H9 (cell line): ENCODE data around the gene SELENOV. TPM values are rescaled to one million over a fixed set of nuclear protein-coding genes. Genes with fewer than 3 reads are reported as not detected.

Experiments used
- DNase-seq: peaks from one replicate; pipeline ENCODE4 v3.0.0-alpha.2; 2017
- H2AFZ ChIP-seq: one replicate; pipeline ENCODE4 v1.6.1; 2013; ENCODE audit warnings: mild to moderate bottlenecking, low read length, control low read depth, moderate library complexity
- H2AK5ac ChIP-seq: 2 replicates; pipeline ENCODE4 v1.6.1; 2013; ENCODE audit warnings: low read length, control low read depth, mixed read lengths; ENCODE audit not compliant: insufficient read length
- H2BK120ac ChIP-seq: one replicate; pipeline ENCODE4 v1.6.1; 2013; ENCODE audit warnings: low read depth, mild to moderate bottlenecking, low read length, control low read depth, inconsistent platforms; ENCODE audit not compliant: poor library complexity, severe bottlenecking
- H2BK12ac ChIP-seq: 2 replicates; pipeline ENCODE4 v1.6.1; 2013; ENCODE audit warnings: low read length, control low read depth, mixed read lengths, low read depth; ENCODE audit not compliant: insufficient read length
- H2BK15ac ChIP-seq: 2 replicates; pipeline ENCODE4 v1.6.1; 2013; ENCODE audit warnings: low read depth, low read length, control low read depth
- H2BK20ac ChIP-seq: one replicate; pipeline ENCODE4 v1.6.1; 2013; ENCODE audit warnings: low read depth, mild to moderate bottlenecking, low read length, control low read depth, inconsistent platforms; ENCODE audit not compliant: poor library complexity, severe bottlenecking
- H2BK5ac ChIP-seq: 2 replicates; pipeline ENCODE4 v1.6.1; 2013; ENCODE audit warnings: low read length, control low read depth, mixed read lengths; ENCODE audit not compliant: insufficient read length
- H3K14ac ChIP-seq: 2 replicates; pipeline ENCODE4 v1.6.1; 2013; ENCODE audit warnings: low read length, control low read depth; ENCODE audit not compliant: insufficient read depth
- H3K18ac ChIP-seq: 2 replicates; pipeline ENCODE4 v1.6.1; 2013; ENCODE audit warnings: low read depth, mild to moderate bottlenecking, mixed read lengths, low read length, control low read depth; ENCODE audit not compliant: insufficient read length
- H3K23ac ChIP-seq: 2 replicates; pipeline ENCODE4 v1.6.1; 2013; ENCODE audit warnings: low read length, control low read depth, mixed read lengths, low read depth; ENCODE audit not compliant: insufficient read length
- H3K23me2 ChIP-seq: 2 replicates; pipeline ENCODE4 v1.6.1; 2013; ENCODE audit warnings: low read depth, mild to moderate bottlenecking, mixed read lengths, low read length, control low read depth; ENCODE audit not compliant: insufficient read length, poor library complexity, severe bottlenecking
- H3K27ac ChIP-seq: 2 replicates; pipeline ENCODE4 v1.5.1; 2013; ENCODE audit warnings: low read length, control low read depth, mixed read lengths, low read depth; ENCODE audit not compliant: insufficient read length
- H3K27me3 ChIP-seq: 2 replicates; pipeline ENCODE4 v1.6.1; 2013; ENCODE audit warnings: low read length, control low read depth, inconsistent platforms; ENCODE audit not compliant: insufficient read depth
- H3K4ac ChIP-seq: 2 replicates; pipeline ENCODE4 v1.6.1; 2013; ENCODE audit warnings: low read depth, mild to moderate bottlenecking, control low read depth, inconsistent platforms, low read length, moderate library complexity
- H3K4me1 ChIP-seq: 2 replicates; pipeline ENCODE4 v1.6.1; 2013; ENCODE audit warnings: low read length, control low read depth, inconsistent platforms; ENCODE audit not compliant: insufficient read depth
- H3K4me2 ChIP-seq: 2 replicates; pipeline ENCODE4 v1.6.1; 2013; ENCODE audit warnings: low read length, control low read depth, mixed read lengths; ENCODE audit not compliant: insufficient read length, insufficient read depth
- H3K56ac ChIP-seq: 2 replicates; pipeline ENCODE4 v1.6.1; 2013; ENCODE audit warnings: low read depth, mild to moderate bottlenecking, mixed read lengths, low read length, control low read depth; ENCODE audit not compliant: insufficient read length
- H3K79me1 ChIP-seq: 2 replicates; pipeline ENCODE4 v1.6.1; 2013; ENCODE audit warnings: low read depth, mild to moderate bottlenecking, moderate library complexity, low read length, control low read depth, inconsistent platforms; ENCODE audit not compliant: insufficient read depth, poor library complexity, severe bottlenecking
- H3K79me2 ChIP-seq: 2 replicates; pipeline ENCODE4 v1.6.1; 2013; ENCODE audit warnings: low read length, control low read depth, inconsistent platforms; ENCODE audit not compliant: insufficient read depth
- H3K9ac ChIP-seq: 2 replicates; pipeline ENCODE4 v1.6.1; 2013; ENCODE audit warnings: low read length, control low read depth, mixed read lengths; ENCODE audit not compliant: insufficient read length; ENCODE audit errors: extremely low read depth
- H3K9me3 ChIP-seq: one replicate; pipeline ENCODE4 v1.6.1; 2013; ENCODE audit warnings: low read depth, low read length, inconsistent platforms; ENCODE audit not compliant: control insufficient read depth
- H3T11ph ChIP-seq: one replicate; pipeline ENCODE4 v1.6.1; 2013; ENCODE audit warnings: mild to moderate bottlenecking, low read length, control low read depth, inconsistent platforms
- H4K20me1 ChIP-seq: one replicate; pipeline ENCODE4 v1.6.1; 2013; ENCODE audit not compliant: control insufficient read depth, insufficient read length, insufficient read depth
- H4K5ac ChIP-seq: 2 replicates; pipeline ENCODE4 v1.6.1; 2013; ENCODE audit warnings: low read depth, mild to moderate bottlenecking, mixed read lengths, low read length, control low read depth; ENCODE audit not compliant: insufficient read length
- H4K8ac ChIP-seq: replicated peaks from 2 replicates; pipeline ENCODE4 v1.6.1; 2013; ENCODE audit warnings: low read length, control low read depth, mixed read lengths, low read depth; ENCODE audit not compliant: insufficient read length
- H4K91ac ChIP-seq: 2 replicates; pipeline ENCODE4 v1.6.1; 2013; ENCODE audit warnings: low read depth, mild to moderate bottlenecking, moderate library complexity, mixed read lengths, low read length, control low read depth; ENCODE audit not compliant: insufficient read length
- H3K27ac Mint-ChIP-seq, 3 experiments: 2 replicates in 2 of 3; 3 replicates in 1 of 3; pipeline ENCODE4 v1.8.0; 2020 to 2021; ENCODE audit warnings: mixed read lengths in 3 of 3, mild to moderate bottlenecking in 1 of 3, moderate library complexity in 1 of 3
- H3K27me3 Mint-ChIP-seq: 2 replicates; pipeline ENCODE4 v1.8.0; 2021; ENCODE audit warnings: low read depth, mild to moderate bottlenecking, moderate library complexity, mixed read lengths
- H3K36me3 Mint-ChIP-seq, 3 experiments: 2 replicates in 2 of 3; 3 replicates in 1 of 3; pipeline ENCODE4 v1.8.0; 2020 to 2021; ENCODE audit warnings: low read depth in 3 of 3, mixed read lengths in 3 of 3; ENCODE audit not compliant: insufficient read depth in 1 of 3
- H3K4me1 Mint-ChIP-seq, 2 experiments: 2 replicates each; pipeline ENCODE4 v1.8.0; 2020; ENCODE audit warnings: mixed read lengths in 2 of 2
- H3K4me3 Mint-ChIP-seq, 2 experiments: 2 replicates in 1 of 2; 3 replicates in 1 of 2; pipeline ENCODE4 v1.8.0; 2020 to 2021; ENCODE audit warnings: mild to moderate bottlenecking in 2 of 2, mixed read lengths in 2 of 2, moderate library complexity in 1 of 2
- H3K9me3 Mint-ChIP-seq, 2 experiments: 2 replicates in 1 of 2; 3 replicates in 1 of 2; pipeline ENCODE4 v1.8.0; 2020; ENCODE audit warnings: mild to moderate bottlenecking in 2 of 2, mixed read lengths in 2 of 2, moderate library complexity in 1 of 2
- CTCF ChIP-seq: fragments of 200-600 bp; sonication (generic); conservative IDR thresholded peaks from 3 replicates; pipeline ENCODE4 v1.8.0; 2021; ENCODE audit warnings: antibody characterized with exemption, mild to moderate bottlenecking
- WGBS: extraction: QIAGEN DNeasy Blood & Tissue Kit; methylation state at CpG from one replicate; pipeline ENCODE4 v1.1.7; 2013; ENCODE audit warnings: missing lambda C conversion rate, low lambda C conversion rate, mixed read lengths; ENCODE audit not compliant: insufficient read length; ENCODE audit errors: extremely low coverage; 5-methylcytosine and 5-hydroxymethylcytosine counted together
- total RNA-seq: library from RNA; stranded (reverse); gene quantifications from 2 replicates; pipeline ENCODE4 v1.2.1, GENCODE V29; 2021

Gene SELENOV
- total RNA-seq, 1 experiment from 2014 or later = 6.9 TPM

- Mint-ChIP-seq H3K4me3 (no peak overlapping the region), H3K36me3 (peaks cover 4 to 8% (median 5%) of the 10 kb centered on the region in 3 experiments; a peak in 6 of 7 replicates), H3K9me3 (no peaks in the 10 kb centered on the region; a peak in 1 of 5 replicates), H3K4me1 (peaks cover 15 to 18% of the 10 kb centered on the region in 2 experiments), H3K27me3 (peaks cover 71% of the 10 kb centered on the region), H3K27ac (no peak overlapping the region)
- Histone ChIP-seq H2BK120ac (no peak overlapping the region), H4K8ac (no peak overlapping the region), H3K79me2 (no peaks in the 10 kb centered on the region; the same call in 1 of the 2 replicates), H3T11ph (no peak overlapping the region), H2BK12ac (no peak overlapping the region), H2AFZ (no peak overlapping the region), H4K20me1 (no peaks in the 10 kb centered on the region), H3K4ac (no peak overlapping the region), H3K18ac (no peak overlapping the region), H3K27me3 (peaks cover 5% of the 10 kb centered on the region; the same call in 1 of the 2 replicates), H2AK5ac (no peak overlapping the region), H3K4me2 (no peak overlapping the region), H3K14ac (no peak overlapping the region), H3K23me2 (peaks cover 10% of the 10 kb centered on the region), H4K5ac (no peak overlapping the region), H3K79me1 (peaks cover 4% of the 10 kb centered on the region), H3K9ac (no peak overlapping the region), H3K56ac (no peak overlapping the region), H2BK15ac (no peak overlapping the region), H3K23ac (no peak overlapping the region), H3K9me3 (no peaks in the 10 kb centered on the region), H2BK5ac (no peak overlapping the region), H4K91ac (no peak overlapping the region), H3K4me1 (no peaks in the 10 kb centered on the region; the same call in 1 of the 2 replicates), H3K27ac (no peak overlapping the region), H2BK20ac (no peak overlapping the region)
- WGBS = no CpG with 5 or more reads among the region's 2 CpGs
- TF ChIP-seq CTCF = no peak
- DNase-seq = no peak
Measured at GRCh38 chr19:39512988-39513387, 2.0 kb upstream of the SELENOV start.
